Adrenal gland (tissue), 12 donors: ENCODE measurements around the gene CYP19A1. TPM values are rescaled to one million over a fixed set of nuclear protein-coding genes. Genes with fewer than 3 reads are reported as not detected.

Source experiments
- DNase-seq, 7 donors: peaks; one replicate each; pipeline ENCODE4 v3.0.0-alpha.2; 2019 to 2020
- H3K27ac ChIP-seq, 5 donors: fragments of 200-600 bp; sonication (generic) in 4 of 5; 1 replicate in 3 of 5; 2 replicates in 2 of 5; pipeline versions ENCODE4 v1.5.1 to v1.8.0; 2016 to 2020; ENCODE audit warnings: mild to moderate bottlenecking in 1 of 5
- H3K27me3 ChIP-seq: fragments of 200-600 bp; 2 replicates; pipeline ENCODE4 v1.8.0; 2021
- H3K36me3 ChIP-seq, 2 donors: fragments of 200-600 bp; replicated peaks in 1 of 2; 1 replicate in 1 of 2; 2 replicates in 1 of 2; pipeline versions ENCODE4 v1.5.1 to v1.8.0; 2018 to 2022
- H3K4me1 ChIP-seq, 2 donors: fragments of 200-600 bp; replicated peaks in 1 of 2; 1 replicate in 1 of 2; 2 replicates in 1 of 2; pipeline versions ENCODE4 v1.5.1 to v1.8.0; 2018 to 2021
- H3K4me3 ChIP-seq, 4 donors: fragments of 200-600 bp; sonication (generic) in 3 of 4; one replicate each; pipeline ENCODE4 v1.5.1; 2016 to 2018
- H3K9me3 ChIP-seq, 3 donors: fragments of 200-600 bp; sonication (generic) in 1 of 3; replicated peaks in 1 of 3; 1 replicate in 2 of 3; 2 replicates in 1 of 3; pipeline versions ENCODE4 v1.5.1 to v1.8.0; 2016 to 2021
- CTCF ChIP-seq, 6 experiments: fragments of 450-650 bp in 4 of 6; fragments of 200-600 bp in 2 of 6; sonication (generic) in 1 of 6; IDR thresholded peaks; 1 replicate in 5 of 6; 2 replicates in 1 of 6; pipeline versions ENCODE4 v1.5.1 to v1.8.0; 2016 to 2021; ENCODE audit warnings: antibody characterized with exemption in 6 of 6, mild to moderate bottlenecking in 2 of 6, moderate library complexity in 1 of 6
- POLR2A ChIP-seq, 2 donors: fragments of 450-650 bp; IDR thresholded peaks; one replicate each; pipeline ENCODE4 v1.6.1; 2017; ENCODE audit warnings: antibody characterized with exemption in 2 of 2, mild to moderate bottlenecking in 2 of 2, moderate library complexity in 1 of 2
- WGBS, 4 donors: extraction: QIAGEN DNeasy Blood & Tissue Kit in 2 of 4; methylation state at CpG; one replicate each; pipeline versions ENCODE4 v1.1.5 to v1.1.7; 2013 to 2017; 5-methylcytosine and 5-hydroxymethylcytosine counted together
- intact Hi-C, 2 donors: fragments of 100-400 bp; cut with DNase I; formaldehyde crosslinking; loops; one replicate each; pipeline versions ENCODE4 v1.14.1 to v1.15.0; 2022 to 2023
- polyA plus RNA-seq, 3 donors: library from polyadenylated mRNA; stranded (reverse); fragments of 200-250 nt in 2 of 3; fragments of 350-450 nt in 1 of 3; fragmentation: Illumina TruSeq in 1 of 3; extraction: RNeasy Lipid Tissue Mini Kit (QIAGEN cat#74804) in 1 of 3; gene quantifications; one replicate each; pipeline ENCODE4 v1.2.3, GENCODE V29; 2013 to 2014
- total RNA-seq, 9 donors: library from RNA; depleted of rRNA in 4 of 9; stranded (reverse); fragments of >200 nt in 4 of 9; fragments of 120-200 nt in 1 of 9; fragmentation: NEBNext Ultra II Directional in 1 of 9; extraction: Animal tissue kit (Norgen Biotek cat#: 25700) in 1 of 9; gene quantifications; one replicate each; pipeline versions ENCODE4 v1.1.0 to v1.2.4, GENCODE V29; 2013 to 2023
- donor health status: healthy with polysubstance abuse.
- donor health status: Bipolar disorder and iron deficiency.
- donor health status: DM: yes; HTN: yes; CAD: no.
- donor health status: DM: no; HTN: no; CAD: no.
- donor health status: DM: no; HTN: no; CAD: no.
- donor health status: DM: yes; HTN: yes; CAD: no.

Gene CYP19A1
- total and polyA plus RNA-seq, 12 donors = 0.41 to 21.6 (median 1.3) TPM

- Histone ChIP-seq H3K27me3 (no peaks in the 10 kb centered on the region), H3K4me3 (no peak overlapping the region), H3K4me1 (peaks cover 0 to 13% of the 10 kb centered on the region in 2 donors), H3K36me3 (no peaks in the 10 kb centered on the region), H3K27ac (peak overlapping the region in 1 of 5 donors; percentile 58), H3K9me3 (no peaks in the 10 kb centered on the region)
- TF ChIP-seq POLR2A (IDR thresholded peaks at IDR 0.05) = no peak
- no peak for TF ChIP-seq CTCF (IDR thresholded peaks at IDR 0.05)
- WGBS, 4 donors = 75 to 86% (median 79%) methylated on average over 2 of the region's 2 CpGs
- intact Hi-C loops = no loop called here
- no peak for DNase-seq
Observed at GRCh38 chr15:51333571-51333970, 4.8 kb downstream of the CYP19A1 start.

GRCh38 chr15:51332206-51333147 is 5.9 kb downstream of the CYP19A1 start:
- intact Hi-C loops = no loop called here
- WGBS, 4 donors = 52 to 70% (median 65%) methylated on average over 4 of the region's 4 CpGs
- Histone ChIP-seq H3K9me3 (no peaks in the 10 kb centered on the region), H3K4me1 (peaks cover 0 to 11% of the 10 kb centered on the region in 2 donors), H3K27ac (peak overlapping the region in 3 of 5 donors; percentile 44 to 76 (median 46)), H3K36me3 (no peaks in the 10 kb centered on the region), H3K4me3 (no peak overlapping the region), H3K27me3 (no peaks in the 10 kb centered on the region)
- peak in 2 of 7 donors; percentile 26 to 41 for DNase-seq
- TF ChIP-seq POLR2A (IDR thresholded peaks at IDR 0.05) (no peak), CTCF (IDR thresholded peaks at IDR 0.05) (no peak)

GRCh38 chr15:51331141-51331540 is 7.3 kb downstream of the CYP19A1 start:
- no peak for DNase-seq
- TF ChIP-seq CTCF (IDR thresholded peaks at IDR 0.05) (no peak), POLR2A (IDR thresholded peaks at IDR 0.05) (no peak)
- Histone ChIP-seq H3K4me3 (no peak overlapping the region), H3K4me1 (peaks cover 0 to 4% of the 10 kb centered on the region in 2 donors), H3K27ac (peak overlapping the region in 1 of 5 donors; percentile 40), H3K36me3 (no peaks in the 10 kb centered on the region), H3K9me3 (no peaks in the 10 kb centered on the region), H3K27me3 (no peaks in the 10 kb centered on the region)
- intact Hi-C loops = no loop called here
- 42 to 56% (median 45%) methylated on average over 5 of the region's 5 CpGs for WGBS, 4 donors

- no peaks in the 10 kb centered on the region for H3K9me3 ChIP-seq
- TF ChIP-seq CTCF (IDR thresholded peaks at IDR 0.05) = no peak
- no peak for TF ChIP-seq POLR2A (IDR thresholded peaks at IDR 0.05)
- intact Hi-C loops = no loop called here
Observed at GRCh38 chr15:51328926-51329325, 9.5 kb downstream of the CYP19A1 start.

More at GRCh38 chr15:51328926-51329325, 9.5 kb downstream of the CYP19A1 start:
- WGBS, 4 donors = 71 to 88% (median 83%) methylated on average over 4 of the region's 4 CpGs
- Histone ChIP-seq H3K27me3 (no peaks in the 10 kb centered on the region), H3K4me3 (no peak overlapping the region), H3K4me1 (peaks cover 0 to 2% of the 10 kb centered on the region in 2 donors), H3K27ac (no peak overlapping the region), H3K36me3 (no peaks in the 10 kb centered on the region)
- DNase-seq = no peak
